Loucy (cell line): Measurements from ENCODE around the gene RCAN1.

Source experiments
- CTCF ChIP-seq: fragments of 200-600 bp; sonication (generic); conservative IDR thresholded peaks from 2 replicates; pipeline ENCODE4 v1.5.1; 2014; ENCODE audit warnings: mild to moderate bottlenecking, antibody characterized with exemption, low read length
- EZH2phosphoT487 ChIP-seq: fragments of 200-600 bp; IDR thresholded peaks from 2 replicates; pipeline ENCODE4 v1.6.1; 2018; ENCODE audit warnings: antibody characterized with exemption, mild to moderate bottlenecking, moderate library complexity, borderline replicate concordance

DNA sequence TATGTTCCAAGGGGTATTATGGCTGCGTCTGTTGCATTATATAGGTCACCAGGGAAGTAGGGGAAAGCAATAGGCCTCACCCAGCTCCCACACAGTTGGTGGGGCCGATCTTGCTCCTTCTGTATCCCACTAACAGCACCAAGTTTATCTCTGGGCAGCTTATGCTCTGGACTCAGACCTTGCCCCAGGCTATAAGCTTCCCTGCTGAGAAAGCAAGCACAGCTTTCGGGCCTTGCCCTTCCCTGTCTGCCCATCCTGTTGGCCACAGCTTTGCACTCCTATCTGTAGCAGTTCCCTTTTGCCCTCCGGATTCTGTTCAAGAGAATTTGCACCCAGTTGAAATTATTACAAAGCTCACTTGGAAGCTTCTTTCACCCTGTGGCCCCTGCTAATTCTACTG, 115.8 kb downstream of the RCAN1 start:
- no peak for TF ChIP-seq EZH2phosphoT487
- TF ChIP-seq CTCF, result no peak
